Posterior cingulate gyrus (tissue), 11 donors: ENCODE data around the gene MYL12B.
"Not testable (repeated sequence)": the region's sequence is repeated elsewhere in the genome, so short reads cannot be mapped to it uniquely, and the experiment has no call there.

Experiments used
- DNase-seq, 10 donors: peaks; one replicate each; pipeline versions ENCODE4 v3.0.0 to v3.0.0-alpha.2; 2020 to 2021; ENCODE audit warnings: mixed read lengths in 3 of 10
- intact Hi-C: fragments of 100-400 bp; cut with DNase I; formaldehyde crosslinking; loops from one replicate; pipeline ENCODE4 v1.15.1; 2023

The MYL12B gene

DNA sequence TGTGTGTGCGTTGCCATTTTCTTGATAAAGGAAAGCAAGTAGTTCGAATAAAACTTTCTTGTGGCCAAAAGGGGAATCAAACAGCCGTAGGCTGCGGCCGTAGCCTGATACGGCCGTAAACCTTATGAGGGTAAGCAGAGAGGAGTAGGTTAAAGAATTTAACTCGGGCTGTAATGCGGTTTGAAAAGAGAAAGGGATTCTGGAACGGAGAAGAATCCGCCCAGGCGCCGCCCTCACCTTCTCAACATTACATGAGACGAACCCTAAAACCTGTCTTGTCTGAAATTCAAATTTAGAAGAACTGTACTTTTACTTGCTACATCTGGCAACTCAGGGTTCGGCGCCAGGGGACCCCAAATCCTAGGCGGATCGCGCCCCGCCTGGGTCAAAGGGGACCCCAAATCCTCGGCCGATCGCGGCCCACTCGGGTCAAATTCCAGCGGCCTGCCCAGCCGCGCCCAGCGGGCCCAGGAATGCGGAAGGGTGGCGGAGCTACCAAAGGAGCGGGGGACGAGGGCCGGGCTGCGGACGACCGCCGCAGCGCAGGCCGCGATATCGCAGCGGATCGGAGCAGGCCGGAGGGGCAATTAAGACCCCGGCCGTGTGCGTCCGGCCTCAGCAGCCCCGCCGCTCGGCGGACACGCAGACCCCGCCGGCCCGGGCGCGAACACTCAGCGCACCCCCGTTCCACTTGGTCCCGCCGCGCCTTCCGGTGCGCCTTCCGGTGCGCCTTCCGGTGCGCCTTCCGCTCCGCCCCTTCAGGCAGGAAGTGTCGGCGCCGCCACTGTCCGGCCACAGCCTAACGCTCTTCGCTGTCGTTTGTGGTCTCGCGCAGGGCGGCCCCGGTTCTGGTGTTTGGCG lies at the start of gene MYL12B:
MYL12B (plus strand) TSS at position 761 of the 861 bp plus-strand sequence. CDS start 10,766 bp downstream, outside the sequence.
- DNase-seq: peak; percentile 69 to 96 (median 76)
- intact Hi-C loops: no loop called here

DNA sequence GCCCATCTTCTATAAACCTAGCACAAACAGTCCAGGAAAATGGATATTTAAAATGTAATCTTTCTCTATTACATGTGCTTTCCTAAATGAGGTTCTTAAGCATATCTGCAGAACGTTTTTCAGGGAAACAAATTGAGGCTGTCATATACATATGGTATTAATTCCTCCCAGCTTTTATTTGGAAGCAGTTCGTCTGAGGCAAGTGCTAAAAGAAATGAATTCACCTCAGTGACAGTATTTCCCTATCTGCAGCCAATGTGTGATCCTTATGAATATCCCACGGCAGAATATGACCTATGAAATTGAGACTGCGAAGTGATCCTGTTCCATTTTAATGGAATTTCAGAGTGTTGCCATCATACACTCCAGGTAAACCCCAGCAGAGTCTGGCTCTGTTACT lies 49.3 kb upstream of the MYL12B start:
- intact Hi-C loops: no loop called here
- DNase-seq: no peak

DNA sequence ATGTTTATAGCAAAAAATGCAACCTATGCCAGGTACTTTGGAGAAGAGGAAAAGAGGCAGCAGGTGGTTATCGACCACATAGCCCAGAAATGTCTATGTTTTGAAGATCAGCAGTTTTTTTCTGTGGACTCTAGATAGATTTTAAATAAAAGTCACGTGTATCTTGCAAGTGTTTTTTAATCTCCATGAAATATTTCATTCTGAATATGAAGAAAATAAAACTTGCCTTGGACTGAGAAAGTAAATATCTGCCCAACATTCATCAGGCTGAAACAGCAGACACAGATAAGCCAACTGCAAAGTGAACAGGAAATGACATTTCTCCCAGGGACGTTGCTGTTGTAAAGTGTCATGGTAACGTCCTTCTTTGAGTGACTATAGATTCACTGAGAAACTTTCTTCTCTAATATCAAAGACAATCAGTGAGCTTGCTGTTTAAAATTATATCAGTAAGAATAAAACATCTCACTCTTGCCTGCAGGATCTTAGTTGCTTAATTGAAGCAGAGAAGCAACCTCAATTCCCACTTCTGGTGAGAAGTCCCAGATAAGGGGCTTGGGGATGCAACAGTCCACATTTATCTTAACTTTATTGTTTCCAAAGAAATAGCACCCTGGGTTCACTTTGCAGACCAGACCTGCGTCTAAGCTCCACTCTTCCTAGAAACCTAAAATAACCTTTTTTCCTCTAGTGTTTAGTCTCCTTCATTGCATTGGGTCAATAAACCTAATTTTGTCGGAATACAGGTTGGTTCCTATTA lies 48.5 kb upstream of the MYL12B start:
- intact Hi-C loops: no loop called here
- no peak for DNase-seq

DNA sequence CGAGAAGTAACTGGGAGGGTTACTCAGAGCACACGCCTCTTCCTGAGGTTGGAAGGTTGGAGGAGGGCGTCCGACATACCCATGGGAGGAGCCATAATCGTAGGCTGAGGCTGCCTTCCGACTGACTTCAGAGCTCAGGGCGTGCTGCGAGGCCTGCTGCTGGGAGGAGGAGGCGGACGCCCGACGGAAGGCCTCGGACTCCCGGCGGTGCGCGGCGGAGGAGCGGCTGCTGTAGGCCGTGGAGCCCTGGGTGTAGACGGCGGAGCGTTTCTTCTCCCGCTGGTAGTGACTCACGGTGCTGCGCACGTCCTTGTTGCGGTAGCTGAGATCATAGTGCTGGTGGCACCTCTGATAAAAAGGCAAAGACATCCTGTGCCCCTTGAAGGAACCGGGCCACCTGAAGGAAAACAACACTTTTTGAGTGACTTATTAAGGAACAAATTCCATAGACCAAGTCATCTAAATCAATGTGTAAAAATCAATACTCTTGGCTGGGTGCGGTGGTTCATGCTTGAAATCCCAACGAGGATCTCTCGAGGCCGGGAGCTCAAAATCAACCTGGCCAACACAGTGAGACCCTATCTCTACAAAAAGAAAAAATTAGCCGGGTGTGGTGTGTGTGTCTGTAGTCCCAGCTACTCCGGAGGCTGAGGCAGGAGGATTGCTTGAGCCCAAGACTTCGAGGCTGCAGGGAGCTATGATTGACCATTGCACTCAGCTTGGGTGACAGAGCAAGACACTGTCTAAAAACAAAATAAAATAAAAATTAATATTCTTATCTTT lies 46.9 kb upstream of the MYL12B start:
- no peak for DNase-seq
- intact Hi-C loops: no loop called here

DNA sequence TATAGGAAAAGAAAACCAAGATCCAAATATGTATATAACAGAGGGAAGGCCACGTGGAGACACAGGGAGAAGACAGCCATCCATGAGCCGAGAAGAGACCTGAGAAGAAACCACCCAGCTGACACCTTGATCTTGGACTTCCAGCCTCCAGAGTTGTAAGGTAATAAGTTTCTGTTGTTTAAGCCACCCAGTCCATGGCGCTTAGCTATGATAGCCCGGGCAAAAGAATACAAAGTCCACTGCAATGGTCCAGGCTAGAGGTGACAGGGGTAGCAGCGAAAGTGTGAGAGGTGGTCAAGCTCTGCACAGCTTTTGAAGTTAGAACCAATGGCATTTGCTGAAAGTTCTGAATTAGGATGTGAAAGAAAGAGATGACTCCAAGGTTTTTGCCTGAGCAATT lies 44.9 kb upstream of the MYL12B start:
- intact Hi-C loops: no loop called here
- DNase-seq: no peak

DNA sequence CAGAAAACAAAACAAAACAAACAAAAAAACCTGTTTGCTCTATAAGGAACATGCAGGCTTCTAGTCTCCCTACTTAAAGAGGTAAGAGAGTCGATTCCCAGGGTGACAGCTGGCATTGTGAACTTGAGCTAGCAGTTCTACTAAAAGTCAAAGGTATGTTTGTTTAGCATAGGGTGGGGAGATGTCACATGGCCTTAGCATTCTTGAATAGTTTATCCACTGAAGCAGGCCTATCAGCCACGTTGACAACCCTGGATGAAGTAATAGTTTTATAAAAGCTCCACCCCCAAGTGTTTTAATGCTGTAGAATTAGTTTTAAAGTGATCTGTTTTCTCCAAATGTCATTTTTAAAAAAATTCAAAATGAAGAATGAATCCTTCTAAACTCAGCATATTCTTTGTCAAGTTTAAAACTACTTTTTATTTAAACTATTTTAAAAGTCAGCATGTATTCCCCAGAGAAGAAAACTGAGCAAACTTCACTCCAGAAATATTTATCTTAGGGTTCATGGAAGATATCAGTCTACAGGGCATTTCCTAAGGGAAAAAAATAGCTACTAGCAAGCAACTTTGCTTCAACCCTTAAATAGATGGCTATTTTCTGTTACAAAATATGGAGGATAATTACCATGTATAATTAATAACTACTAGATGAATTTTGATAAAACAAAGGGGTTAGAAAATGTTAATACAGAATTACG lies 43.8 kb upstream of the MYL12B start:
- DNase-seq: no peak
- intact Hi-C loops: no loop called here

DNA sequence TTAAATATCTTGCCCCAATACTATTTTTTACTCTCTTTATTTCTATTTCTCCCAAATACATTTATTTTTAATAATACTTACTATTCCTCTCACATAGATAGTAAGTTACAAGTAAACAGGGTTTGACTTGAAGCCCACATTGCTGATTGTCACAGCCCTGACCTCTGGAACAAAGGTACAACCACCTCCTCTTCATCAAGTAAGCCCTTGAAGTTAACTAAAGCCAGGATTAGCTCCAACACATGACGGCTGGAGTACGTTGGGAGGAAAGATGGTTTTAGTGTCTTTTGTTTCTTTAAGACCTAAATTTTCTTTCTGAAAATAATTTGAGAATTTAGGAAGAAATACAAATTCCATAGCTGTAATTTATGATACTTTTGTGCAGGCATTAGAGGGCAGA lies 43.1 kb upstream of the MYL12B start:
- intact Hi-C loops: no loop called here
- no peak for DNase-seq

DNA sequence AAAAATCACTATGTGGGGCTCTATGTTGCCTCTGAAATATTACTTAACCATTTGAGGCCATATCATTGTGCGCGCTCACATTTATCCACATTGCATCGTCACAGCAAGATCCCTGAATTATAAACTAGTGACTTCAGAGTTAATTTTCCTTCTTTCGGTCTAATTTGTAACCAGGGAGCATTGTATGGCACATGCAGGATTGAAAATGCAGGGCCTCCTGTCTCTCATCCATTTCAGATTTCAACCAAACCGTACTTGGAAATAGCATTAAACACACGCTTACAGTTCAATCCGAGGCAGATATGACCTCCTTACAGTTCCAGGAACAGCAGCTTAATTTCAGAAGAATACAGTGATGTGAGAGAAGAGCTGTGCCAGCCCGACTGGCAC lies 42.7 kb upstream of the MYL12B start:
- no peak for DNase-seq

DNA sequence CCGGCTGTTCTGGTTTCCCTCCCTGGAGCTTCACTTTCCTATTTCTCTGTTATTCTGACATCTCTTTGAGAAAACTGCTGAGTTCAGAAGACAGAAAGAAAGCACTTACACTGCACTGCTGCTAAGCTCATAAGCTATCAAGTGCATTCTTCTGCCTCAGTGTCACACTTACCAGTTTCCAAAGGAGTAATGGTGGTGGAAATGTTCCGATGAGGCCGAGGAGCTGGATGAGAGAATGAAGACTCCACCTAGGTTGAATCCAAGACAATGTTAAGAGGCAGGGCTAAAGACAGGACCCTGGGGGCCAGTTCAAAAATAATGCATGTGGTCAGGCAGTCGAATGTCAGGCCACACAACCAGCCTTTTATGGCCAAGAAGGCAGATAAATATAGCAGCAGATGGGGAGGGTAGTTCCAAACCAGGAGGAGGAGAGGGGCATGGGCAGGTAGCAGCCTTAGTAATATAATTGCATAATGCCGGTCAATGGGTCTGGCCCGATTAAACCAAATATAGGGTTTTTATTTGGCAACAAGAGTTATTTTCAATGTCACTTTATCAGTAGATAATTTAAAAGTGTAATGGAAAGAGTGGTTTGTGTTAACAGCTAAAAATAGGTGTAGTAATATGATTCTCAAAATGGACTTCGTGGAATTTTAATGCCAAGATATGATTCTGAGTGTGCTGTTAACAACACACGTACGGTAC lies 42.1 kb upstream of the MYL12B start, which contains the start of gene MYOM1:
MYOM1 (minus strand) TSS at position 338 of the 705 bp plus-strand sequence. CDS start 4,745 bp downstream, outside the sequence.
- intact Hi-C loops: no loop called here
- no peak for DNase-seq

More for the DNA sequence above, 42.7 kb upstream of the MYL12B start:
- intact Hi-C loops: no loop called here

DNA sequence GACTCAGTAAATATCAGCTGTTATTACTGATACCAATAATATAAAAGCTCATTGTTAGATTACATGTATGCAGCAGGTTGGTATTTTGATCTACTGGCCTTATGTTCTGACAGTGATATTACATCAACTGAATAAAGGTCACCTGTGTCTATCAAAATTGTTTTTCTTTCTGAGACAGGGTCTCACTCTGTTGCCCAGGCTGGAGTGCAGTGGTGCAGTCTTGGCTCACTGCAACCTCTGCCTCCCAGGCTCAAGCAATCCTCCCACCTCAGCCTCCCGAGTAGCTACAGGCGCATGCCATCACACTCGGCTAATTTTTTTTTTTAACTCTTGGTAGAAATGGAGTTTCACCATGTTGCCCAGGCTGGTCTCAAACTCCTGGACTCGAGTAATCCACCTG lies 41.1 kb upstream of the MYL12B start:
- intact Hi-C loops, DNase-seq: not testable (repeated sequence)

DNA sequence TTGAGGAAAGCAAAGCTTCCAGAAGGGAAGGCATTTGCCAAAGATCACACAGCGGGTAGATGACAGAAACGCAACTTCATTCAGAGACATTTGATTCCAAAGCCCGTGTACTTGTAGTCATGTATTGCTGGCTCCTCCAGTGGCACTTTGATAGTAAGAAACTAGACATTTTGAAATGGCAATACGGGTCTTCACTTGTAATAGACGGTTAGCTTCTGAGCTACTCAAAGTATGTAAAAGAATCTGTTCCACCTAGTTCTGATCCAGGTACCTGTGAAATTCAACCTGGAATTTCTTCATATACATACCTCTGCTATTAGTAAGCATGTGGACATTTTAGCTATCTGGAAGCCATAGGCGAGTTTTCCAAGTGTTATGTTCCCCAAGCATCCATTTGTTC lies 40.4 kb upstream of the MYL12B start:
- DNase-seq: no peak
- intact Hi-C loops: no loop called here

DNA sequence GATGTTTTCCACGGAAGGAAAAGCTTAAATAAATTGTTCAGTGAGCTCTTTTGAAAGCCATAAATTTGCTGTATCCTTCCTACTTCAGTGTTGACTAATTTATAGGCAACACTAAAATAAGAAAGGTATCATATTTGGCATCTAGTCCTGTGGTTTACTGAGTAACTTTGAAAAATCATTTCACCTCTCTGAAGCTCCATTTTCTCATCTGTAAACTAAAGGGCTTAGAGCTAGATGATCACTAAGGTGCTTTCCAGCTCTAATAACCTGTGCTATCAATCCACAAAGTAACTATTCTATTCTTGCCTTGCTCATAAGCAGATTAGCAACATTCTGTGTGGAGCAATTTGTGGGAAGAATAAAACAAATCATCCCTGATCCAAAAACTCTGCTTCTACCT lies 38.6 kb upstream of the MYL12B start:
- intact Hi-C loops: no loop called here
- DNase-seq: no peak

DNA sequence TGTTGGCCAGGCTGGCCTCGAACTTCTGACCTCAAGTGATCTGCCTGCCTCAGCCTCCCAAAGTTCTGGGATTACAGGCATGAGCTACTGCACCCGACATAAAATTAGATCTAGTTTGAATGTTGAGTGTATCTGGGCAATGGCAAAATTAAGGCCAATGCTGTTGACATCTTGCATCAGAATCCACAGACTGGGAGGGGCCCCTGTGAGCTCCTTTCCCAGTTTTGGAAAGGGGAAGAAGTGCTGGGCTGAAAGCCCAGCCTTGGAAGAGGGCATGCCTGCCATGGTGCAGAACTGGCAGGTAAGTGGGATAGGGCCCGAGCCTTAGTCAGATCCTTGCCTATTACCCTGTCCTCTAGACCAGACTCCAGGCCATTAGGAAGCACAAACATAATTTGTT lies 37.7 kb upstream of the MYL12B start:
- intact Hi-C loops: no loop called here
- no peak for DNase-seq

DNA sequence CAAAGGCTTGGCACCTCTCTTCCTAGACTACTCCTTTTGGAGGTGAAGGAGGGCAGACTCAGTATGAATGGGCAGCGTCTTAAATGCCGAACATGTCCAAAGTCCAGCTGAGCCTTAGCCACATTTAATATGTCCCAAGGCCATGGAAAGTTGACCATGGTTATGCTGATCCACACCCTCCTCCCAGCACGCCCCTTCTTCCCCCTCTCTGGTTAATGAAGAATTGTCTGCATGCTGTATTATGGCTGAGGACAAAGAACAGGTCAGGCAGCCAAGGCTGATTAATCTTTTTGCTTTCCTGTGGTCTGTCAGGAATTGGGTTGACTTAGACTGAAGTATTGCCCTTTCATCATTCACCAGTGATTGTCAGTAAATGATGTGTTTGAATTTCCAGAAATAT lies 36.3 kb upstream of the MYL12B start:
- intact Hi-C loops: no loop called here
- DNase-seq: no peak

DNA sequence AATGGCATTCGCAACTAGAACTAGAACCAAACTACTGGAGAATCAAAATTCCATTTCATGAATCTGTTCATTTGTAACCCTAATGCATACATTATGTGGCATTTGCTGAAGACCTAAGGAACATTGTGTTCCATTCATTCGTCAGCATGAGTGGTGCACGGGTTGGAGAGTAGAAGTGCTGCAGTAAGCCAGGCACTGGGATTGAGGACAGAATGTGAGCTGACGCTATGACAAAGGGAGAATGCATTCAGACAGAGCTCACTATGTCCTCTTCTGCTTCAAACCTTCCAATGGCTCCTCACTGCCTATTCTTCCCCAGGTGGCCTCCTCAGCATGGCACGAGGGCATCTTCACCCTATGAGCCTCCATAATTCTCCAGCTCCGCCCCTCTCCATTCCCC lies 35.9 kb upstream of the MYL12B start:
- DNase-seq: no peak
- intact Hi-C loops: no loop called here

DNA sequence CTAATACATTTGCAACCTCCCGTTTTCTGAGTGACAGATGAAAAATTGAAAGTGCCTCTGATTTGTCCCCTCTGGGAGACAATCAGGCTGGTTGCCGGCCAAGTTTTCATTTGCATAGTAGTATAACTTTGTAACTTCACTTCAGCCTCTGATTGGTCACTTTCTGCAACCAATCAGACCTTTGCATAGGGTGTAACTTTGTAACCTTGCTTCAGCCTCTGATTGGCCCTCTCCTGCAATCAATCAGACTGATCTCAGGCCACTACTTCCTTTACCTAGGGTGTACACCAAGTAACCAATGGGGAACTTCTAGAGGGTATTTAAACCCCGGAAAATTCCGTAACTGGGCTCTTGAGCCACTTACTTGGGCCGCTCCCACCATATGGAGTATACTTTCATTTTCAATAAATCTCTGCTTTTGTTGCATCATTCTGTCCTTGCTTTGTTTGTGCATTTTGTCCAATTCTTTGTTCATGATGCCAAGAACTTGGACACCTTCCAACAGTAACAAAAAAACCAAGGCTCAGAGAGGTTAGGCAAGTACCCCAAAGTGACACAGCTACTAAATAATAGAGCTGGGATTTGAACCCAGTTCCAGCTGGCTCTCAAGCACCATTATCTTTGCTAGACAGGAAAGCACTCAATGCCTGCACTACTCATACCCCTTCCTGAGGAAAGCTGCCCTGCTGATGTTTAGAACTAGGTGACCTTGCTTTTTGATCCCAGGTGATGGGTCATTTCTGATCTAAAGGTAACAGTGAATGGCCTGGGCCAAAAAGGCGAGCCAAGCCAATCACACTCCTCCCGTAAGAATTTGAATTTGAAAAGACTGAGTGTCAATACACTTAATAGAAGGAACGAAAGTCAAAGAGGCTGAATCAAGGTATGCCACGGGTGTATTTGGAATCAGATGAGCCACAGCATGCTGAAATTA lies 31.3 kb upstream of the MYL12B start:
- intact Hi-C loops: no loop called here
- DNase-seq: no peak

DNA sequence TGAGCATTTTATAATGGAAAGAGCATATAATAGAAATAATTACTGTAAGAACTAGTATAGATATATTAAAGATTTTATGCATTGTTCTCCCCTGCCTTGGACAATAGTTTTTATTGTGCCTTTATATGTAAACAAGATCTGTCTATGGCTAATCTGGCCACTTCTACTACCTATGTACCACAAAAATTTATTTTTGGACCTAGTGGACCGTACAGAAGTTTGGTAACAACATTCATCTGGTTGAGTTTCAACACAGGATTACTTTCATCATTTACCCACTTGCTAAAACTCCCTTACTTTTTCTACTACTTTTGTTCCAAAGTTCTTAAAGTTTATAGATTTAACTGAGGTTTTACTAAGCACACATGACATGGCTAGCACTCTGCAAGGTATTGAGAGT lies 28.9 kb upstream of the MYL12B start:
- intact Hi-C loops: no loop called here

DNA sequence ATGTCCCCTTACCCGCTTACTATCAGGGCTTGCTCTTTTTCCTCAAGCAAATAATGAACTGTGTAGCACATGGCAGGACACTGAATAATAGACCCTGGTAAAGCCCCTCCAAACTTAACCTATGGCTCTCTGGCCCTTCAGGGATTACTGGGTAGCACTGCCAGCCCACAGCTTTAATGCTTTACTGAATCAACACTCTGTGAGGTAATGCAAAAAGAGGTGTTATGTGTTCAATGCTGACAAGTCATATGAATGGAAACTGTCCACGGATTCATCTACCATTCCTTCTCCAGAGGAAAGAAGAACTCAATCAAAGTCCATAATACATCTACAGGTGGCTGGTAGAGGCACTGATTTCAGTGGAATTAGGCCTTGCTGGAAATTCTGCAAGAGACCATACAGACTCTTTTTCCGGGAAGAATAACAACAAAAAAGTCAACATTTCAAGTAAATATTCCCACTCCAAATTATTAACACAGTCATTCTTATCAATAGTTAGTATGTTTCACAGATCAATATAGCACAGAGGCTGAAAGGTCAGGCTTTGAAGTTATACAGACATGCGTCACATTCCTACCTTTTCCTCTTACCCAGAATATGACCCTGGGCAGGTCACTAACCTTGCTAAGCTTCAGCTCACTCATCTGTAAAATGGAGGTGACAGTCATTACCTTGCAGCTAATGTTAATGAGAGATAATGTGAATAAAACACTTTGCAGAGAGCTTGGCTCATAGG lies 28.3 kb upstream of the MYL12B start:
- DNase-seq: no peak
- intact Hi-C loops: no loop called here

More for the DNA sequence above, 28.9 kb upstream of the MYL12B start:
- DNase-seq: no peak
